ENCODE measurements around the gene KSR2.

DNA sequence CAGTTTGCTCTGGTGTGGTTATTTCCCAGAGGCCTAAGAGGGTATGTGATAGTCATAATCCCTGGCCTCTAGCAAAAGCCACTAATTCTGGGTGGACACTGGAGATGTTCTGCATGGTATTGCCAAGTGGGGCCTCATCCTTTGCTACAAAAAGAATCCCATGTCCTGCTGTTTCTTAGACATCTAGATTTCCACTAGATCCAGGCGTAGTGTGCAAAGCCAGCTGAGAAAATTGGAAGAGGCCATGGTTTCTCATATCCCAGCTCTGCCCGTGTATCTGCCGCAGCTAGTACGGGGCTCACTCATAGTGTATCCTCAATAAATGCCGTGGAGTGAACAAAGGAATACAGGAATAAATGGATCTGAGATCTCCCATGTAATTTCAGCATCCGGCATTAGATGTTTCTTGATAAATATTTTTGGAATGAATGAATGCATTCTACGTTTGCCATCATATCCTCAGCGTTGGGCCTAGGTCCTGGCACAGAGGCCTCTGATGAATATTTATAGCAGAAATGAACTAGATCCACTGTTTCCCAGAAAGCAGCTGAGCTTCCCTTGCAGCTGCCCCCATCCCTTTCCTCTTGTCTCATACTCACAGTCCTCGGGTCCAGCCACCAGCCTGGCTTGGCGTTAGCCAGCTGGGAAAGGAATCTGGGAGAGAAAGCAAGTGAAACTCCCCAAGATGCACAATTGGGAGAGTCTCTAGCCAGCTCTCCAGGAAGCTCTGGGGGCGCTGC lies 531.1 kb downstream of the KSR2 start:
- no peak for TF ChIP-seq CTCF (IDR thresholded peaks at IDR 0.05)
- TF ChIP-seq POLR2AphosphoS5 (IDR thresholded peaks at IDR 0.05; ENCODE audit: low read depth, low read length), result no peak
- TF ChIP-seq SIN3A (IDR thresholded peaks at IDR 0.05; ENCODE audit: borderline replicate concordance, insufficient read depth, low read depth, low read length), result no peak
- TF ChIP-seq, protein P1, sequence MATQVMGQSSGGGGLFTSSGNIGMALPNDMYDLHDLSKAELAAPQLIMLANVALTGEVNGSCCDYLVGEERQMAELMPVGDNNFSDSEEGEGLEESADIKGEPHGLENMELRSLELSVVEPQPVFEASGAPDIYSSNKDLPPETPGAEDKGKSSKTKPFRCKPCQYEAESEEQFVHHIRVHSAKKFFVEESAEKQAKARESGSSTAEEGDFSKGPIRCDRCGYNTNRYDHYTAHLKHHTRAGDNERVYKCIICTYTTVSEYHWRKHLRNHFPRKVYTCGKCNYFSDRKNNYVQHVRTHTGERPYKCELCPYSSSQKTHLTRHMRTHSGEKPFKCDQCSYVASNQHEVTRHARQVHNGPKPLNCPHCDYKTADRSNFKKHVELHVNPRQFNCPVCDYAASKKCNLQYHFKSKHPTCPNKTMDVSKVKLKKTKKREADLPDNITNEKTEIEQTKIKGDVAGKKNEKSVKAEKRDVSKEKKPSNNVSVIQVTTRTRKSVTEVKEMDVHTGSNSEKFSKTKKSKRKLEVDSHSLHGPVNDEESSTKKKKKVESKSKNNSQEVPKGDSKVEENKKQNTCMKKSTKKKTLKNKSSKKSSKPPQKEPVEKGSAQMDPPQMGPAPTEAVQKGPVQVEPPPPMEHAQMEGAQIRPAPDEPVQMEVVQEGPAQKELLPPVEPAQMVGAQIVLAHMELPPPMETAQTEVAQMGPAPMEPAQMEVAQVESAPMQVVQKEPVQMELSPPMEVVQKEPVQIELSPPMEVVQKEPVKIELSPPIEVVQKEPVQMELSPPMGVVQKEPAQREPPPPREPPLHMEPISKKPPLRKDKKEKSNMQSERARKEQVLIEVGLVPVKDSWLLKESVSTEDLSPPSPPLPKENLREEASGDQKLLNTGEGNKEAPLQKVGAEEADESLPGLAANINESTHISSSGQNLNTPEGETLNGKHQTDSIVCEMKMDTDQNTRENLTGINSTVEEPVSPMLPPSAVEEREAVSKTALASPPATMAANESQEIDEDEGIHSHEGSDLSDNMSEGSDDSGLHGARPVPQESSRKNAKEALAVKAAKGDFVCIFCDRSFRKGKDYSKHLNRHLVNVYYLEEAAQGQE (IDR thresholded peaks at IDR 0.05; ENCODE audit: insufficient read depth in 1 of 2, low read depth in 2 of 2, low read length in 1 of 2), result no peak
